ENCODE results near the gene HIVEP1. TPM values are rescaled to one million over a fixed set of nuclear protein-coding genes. Genes with fewer than 3 reads are reported as not detected.

The HIVEP1 gene
- total RNA-seq, 2 donors from 2014 or later = 12.5 to 15.2 TPM

- Histone ChIP-seq H3K4me1 (peaks cover 18% of the 10 kb centered on the region), H3K36me3 (replicated peaks in 1 of 2; ENCODE audit: insufficient read depth in 1 of 2, low read depth in 2 of 2) (no peaks in the 10 kb centered on the region), H3K27ac (no peak overlapping the region), H3K27me3 (no peaks in the 10 kb centered on the region), H3K4me3 (no peak overlapping the region), H3K9me3 (no peaks in the 10 kb centered on the region)
- 93 to 94% methylated on average over 3 of the region's 3 CpGs for WGBS, 2 donors
- intact Hi-C loops (cut with DNase I) = no loop called here
- TF ChIP-seq POLR2A (IDR thresholded peaks at IDR 0.05) = no peak
- TF ChIP-seq CTCF (IDR thresholded peaks at IDR 0.05) = no peak
- ATAC-seq (no peak), DNase-seq (no peak)
Measured at GRCh38 chr6:12064538-12065071, 52.5 kb downstream of the HIVEP1 start.

GRCh38 chr6:12065321-12066140 is 53.4 kb downstream of the HIVEP1 start:
- no peaks in the 10 kb centered on the region for H3K36me3 ChIP-seq (replicated peaks in 1 of 2; ENCODE audit: insufficient read depth in 1 of 2, low read depth in 2 of 2)
- 73 to 75% methylated on average over 8 of the region's 8 CpGs for WGBS, 2 donors
- ATAC-seq = no peak
- no peaks in the 10 kb centered on the region for H3K9me3 ChIP-seq
- no peak overlapping the region for H3K4me3 ChIP-seq
- no peak for TF ChIP-seq CTCF (IDR thresholded peaks at IDR 0.05)
- no peak for TF ChIP-seq POLR2A (IDR thresholded peaks at IDR 0.05)
- no peaks in the 10 kb centered on the region for H3K27me3 ChIP-seq
- peaks cover 18% of the 10 kb centered on the region for H3K4me1 ChIP-seq
- no peak for DNase-seq
- intact Hi-C loops (cut with DNase I) = no loop called here
- H3K27ac ChIP-seq = no peak overlapping the region

DNA sequence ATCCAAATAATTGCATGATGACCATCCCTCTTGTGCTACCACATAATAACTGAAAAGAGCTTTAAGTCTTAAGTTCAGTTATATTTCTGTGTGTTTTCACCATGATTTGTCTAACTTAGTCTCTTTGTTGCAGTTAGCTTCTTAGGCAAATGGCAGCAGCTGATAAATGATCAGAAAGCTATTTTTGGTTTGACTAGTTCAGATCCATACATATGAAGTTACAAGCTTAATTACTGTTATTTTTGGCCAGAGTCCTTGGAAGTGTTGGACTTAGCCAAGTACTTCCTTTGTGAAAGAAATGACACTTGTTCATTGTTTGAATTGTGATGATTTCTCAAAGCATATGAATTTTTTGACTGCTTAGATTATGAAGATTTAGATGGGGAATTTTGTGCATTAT is 54.2 kb downstream of the HIVEP1 start:
- intact Hi-C loops (cut with DNase I) = no loop called here
- H3K36me3 ChIP-seq (replicated peaks in 1 of 2; ENCODE audit: insufficient read depth in 1 of 2, low read depth in 2 of 2) = no peaks in the 10 kb centered on the region
- no peak overlapping the region for H3K27ac ChIP-seq
- H3K9me3 ChIP-seq = no peaks in the 10 kb centered on the region
- peaks cover 14% of the 10 kb centered on the region for H3K4me1 ChIP-seq
- no peak overlapping the region for H3K4me3 ChIP-seq
- TF ChIP-seq CTCF (IDR thresholded peaks at IDR 0.05) = no peak
- no peak for TF ChIP-seq POLR2A (IDR thresholded peaks at IDR 0.05)
- H3K27me3 ChIP-seq = no peaks in the 10 kb centered on the region
- DNase-seq = no peak
- no peak for ATAC-seq

DNA sequence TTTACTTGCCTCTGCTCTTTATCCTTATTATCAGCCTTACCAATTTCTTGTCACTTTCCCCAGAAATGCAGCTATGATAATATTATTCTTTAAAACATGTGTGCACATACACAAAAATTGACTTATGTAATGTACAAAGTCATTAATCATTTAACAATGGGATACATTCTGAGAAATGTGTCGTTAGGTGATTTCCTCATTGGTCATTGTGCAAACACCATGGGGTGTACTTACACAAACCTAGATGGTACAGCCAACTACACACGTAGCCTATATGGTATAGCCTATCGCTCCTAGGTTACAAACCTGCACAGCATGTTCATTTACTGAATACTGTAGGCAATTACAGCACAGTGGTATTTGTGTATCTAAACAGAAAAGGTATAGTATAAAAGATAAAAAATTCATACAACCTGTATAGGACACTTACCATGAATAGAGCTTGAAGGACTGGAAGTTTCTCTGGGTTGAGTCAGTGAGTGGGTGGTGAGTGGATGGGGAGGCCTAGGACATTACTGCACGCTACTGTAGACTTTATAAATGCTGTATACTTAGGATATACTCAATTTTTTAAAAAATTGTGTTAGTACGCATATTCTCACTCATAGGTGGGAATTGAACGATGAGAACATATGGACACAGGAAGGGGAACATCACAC is 56.9 kb downstream of the HIVEP1 start:
- no peak for TF ChIP-seq POLR2A (IDR thresholded peaks at IDR 0.05)
- TF ChIP-seq CTCF (IDR thresholded peaks at IDR 0.05) = no peak
- DNase-seq (no peak), ATAC-seq (no peak)
- intact Hi-C loops (cut with DNase I) = no loop called here
- no peak overlapping the region for H3K27ac ChIP-seq
- no peaks in the 10 kb centered on the region for H3K36me3 ChIP-seq (replicated peaks in 1 of 2; ENCODE audit: insufficient read depth in 1 of 2, low read depth in 2 of 2)
- H3K27me3 ChIP-seq = no peaks in the 10 kb centered on the region
- WGBS, 2 donors = 75 to 78% methylated on average over 6 of the region's 6 CpGs
- peaks cover 16% of the 10 kb centered on the region for H3K4me1 ChIP-seq
- H3K4me3 ChIP-seq = no peak overlapping the region
- H3K9me3 ChIP-seq = no peaks in the 10 kb centered on the region

Measured in body of pancreas (tissue), 4 donors.